ENCODE data around the gene MC1R. TPM values are rescaled to one million over a fixed set of nuclear protein-coding genes. Genes with fewer than 3 reads are reported as not detected.
"Not testable (repeated sequence)": the region's sequence is repeated elsewhere in the genome, so short reads cannot be mapped to it uniquely, and the experiment has no call there.

Gene MC1R
- total and polyA plus RNA-seq, 2 donors from 2014 or later, result 2.1 to 13.5 TPM

DNA sequence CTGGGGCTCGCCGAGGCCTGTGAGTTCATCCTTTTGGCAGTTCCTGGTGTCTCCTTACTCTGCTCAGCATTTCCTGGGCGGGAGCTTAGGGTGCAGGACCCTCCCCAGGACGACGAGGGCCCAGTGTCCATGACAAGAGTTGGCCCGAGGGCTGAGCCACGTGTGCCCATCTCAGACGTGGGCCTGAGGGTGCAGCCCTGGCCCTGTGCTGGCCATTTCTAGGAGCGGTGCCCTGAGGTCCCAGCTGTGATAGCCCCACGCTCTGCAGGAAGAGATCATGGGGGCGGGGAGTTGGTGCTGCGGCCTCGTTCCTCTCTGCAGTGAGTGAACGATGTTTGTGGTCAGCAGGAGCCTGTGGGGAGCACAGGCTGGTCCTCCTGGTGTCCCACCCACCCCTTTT lies 6.0 kb upstream of the MC1R start:
- intact Hi-C loops (cut with DNase I), result no loop called here
- Histone ChIP-seq H3K27me3 (ENCODE audit: control insufficient read depth, insufficient read depth, low read length) (no peaks in the 10 kb centered on the region), H3K9ac (ENCODE audit: low read length in 3 of 3) (no peak overlapping the region), H3K36me3 (ENCODE audit: control insufficient read depth in 2 of 3, insufficient read depth in 3 of 3, low read length in 3 of 3) (peaks cover 0 to 14% (median 4%) of the 10 kb centered on the region in 3 donors), H3K4me3 (ENCODE audit: low read length in 3 of 3) (no peak overlapping the region), H3K27ac (ENCODE audit: low read depth in 2 of 2, low read length in 2 of 2) (no peak overlapping the region), H3K4me1 (ENCODE audit: control insufficient read depth in 2 of 3, insufficient read depth in 2 of 3, low read depth in 1 of 3, low read length in 3 of 3) (no peaks in the 10 kb centered on the region), H3K9me3 (ENCODE audit: control insufficient read depth in 2 of 3, insufficient read depth in 1 of 3, low read length in 3 of 3) (no peaks in the 10 kb centered on the region)
- FAIRE-seq (no peak), DNase-seq (no peak)
- TF ChIP-seq, protein P1, sequence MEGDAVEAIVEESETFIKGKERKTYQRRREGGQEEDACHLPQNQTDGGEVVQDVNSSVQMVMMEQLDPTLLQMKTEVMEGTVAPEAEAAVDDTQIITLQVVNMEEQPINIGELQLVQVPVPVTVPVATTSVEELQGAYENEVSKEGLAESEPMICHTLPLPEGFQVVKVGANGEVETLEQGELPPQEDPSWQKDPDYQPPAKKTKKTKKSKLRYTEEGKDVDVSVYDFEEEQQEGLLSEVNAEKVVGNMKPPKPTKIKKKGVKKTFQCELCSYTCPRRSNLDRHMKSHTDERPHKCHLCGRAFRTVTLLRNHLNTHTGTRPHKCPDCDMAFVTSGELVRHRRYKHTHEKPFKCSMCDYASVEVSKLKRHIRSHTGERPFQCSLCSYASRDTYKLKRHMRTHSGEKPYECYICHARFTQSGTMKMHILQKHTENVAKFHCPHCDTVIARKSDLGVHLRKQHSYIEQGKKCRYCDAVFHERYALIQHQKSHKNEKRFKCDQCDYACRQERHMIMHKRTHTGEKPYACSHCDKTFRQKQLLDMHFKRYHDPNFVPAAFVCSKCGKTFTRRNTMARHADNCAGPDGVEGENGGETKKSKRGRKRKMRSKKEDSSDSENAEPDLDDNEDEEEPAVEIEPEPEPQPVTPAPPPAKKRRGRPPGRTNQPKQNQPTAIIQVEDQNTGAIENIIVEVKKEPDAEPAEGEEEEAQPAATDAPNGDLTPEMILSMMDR (IDR thresholded peaks at IDR 0.05; ENCODE audit: borderline replicate concordance, extremely low read depth, insufficient read depth), result no peak

GRCh38 chr16:89913408-89914387 lies 5.0 kb upstream of the MC1R start:
- FAIRE-seq, result no peak
- Histone ChIP-seq H3K9me3 (ENCODE audit: control insufficient read depth in 2 of 3, insufficient read depth in 1 of 3, low read length in 3 of 3) (no peaks in the 10 kb centered on the region), H3K9ac (ENCODE audit: low read length in 3 of 3) (no peak overlapping the region), H3K4me1 (ENCODE audit: control insufficient read depth in 2 of 3, insufficient read depth in 2 of 3, low read depth in 1 of 3, low read length in 3 of 3) (peaks cover 0 to 6% (median 0%) of the 10 kb centered on the region in 3 donors), H3K27ac (ENCODE audit: low read depth in 2 of 2, low read length in 2 of 2) (no peak overlapping the region), H3K36me3 (ENCODE audit: control insufficient read depth in 2 of 3, insufficient read depth in 3 of 3, low read length in 3 of 3) (peaks cover 0 to 14% (median 4%) of the 10 kb centered on the region in 3 donors), H3K27me3 (ENCODE audit: control insufficient read depth, insufficient read depth, low read length) (no peaks in the 10 kb centered on the region), H3K4me3 (ENCODE audit: low read length in 3 of 3) (no peak overlapping the region)
- peak in 1 of 5 donors; percentile 69 for DNase-seq
- intact Hi-C loops (cut with DNase I), result no loop called here
- TF ChIP-seq, protein P1 (IDR thresholded peaks at IDR 0.05; ENCODE audit: borderline replicate concordance, extremely low read depth, insufficient read depth), result no peak

DNA sequence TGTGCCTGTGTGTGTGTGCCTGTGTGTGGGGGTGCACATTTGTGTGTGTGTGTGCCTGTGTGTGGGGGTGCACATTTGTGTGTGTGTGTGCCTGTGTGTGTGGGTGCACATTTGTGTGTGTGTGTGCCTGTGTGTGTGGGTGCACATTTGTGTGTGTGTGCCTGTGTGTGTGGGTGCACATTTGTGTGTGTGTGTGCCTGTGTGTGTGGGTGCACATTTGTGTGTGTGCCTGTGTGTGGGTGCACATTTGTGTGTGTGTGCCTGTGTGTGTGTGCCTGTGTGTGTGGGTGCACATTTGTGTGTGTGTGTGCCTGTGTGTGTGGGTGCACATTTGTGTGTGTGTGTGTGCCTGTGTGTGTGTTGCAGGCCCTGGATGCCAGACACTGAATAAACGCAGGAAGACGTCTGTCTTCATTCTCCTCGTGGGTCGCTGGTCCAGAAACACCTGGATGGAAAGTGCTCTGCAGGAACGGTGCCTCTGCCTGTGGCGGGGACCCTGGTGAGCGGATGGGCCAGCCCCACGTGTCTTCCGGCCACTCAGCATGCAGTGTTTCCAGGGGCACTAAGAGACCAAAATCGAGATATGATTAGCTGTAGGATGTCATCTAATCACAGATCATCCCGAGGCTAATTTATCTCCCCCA lies 3.9 kb upstream of the MC1R start:
- intact Hi-C loops (cut with DNase I); FAIRE-seq; H3K4me1 ChIP-seq (ENCODE audit: control insufficient read depth in 2 of 3, insufficient read depth in 2 of 3, low read depth in 1 of 3, low read length in 3 of 3); H3K27me3 ChIP-seq (ENCODE audit: control insufficient read depth, insufficient read depth, low read length); H3K9ac ChIP-seq (ENCODE audit: low read length in 3 of 3); H3K36me3 ChIP-seq (ENCODE audit: control insufficient read depth in 2 of 3, insufficient read depth in 3 of 3, low read length in 3 of 3); DNase-seq; H3K4me3 ChIP-seq (ENCODE audit: low read length in 3 of 3); H3K27ac ChIP-seq (ENCODE audit: low read depth in 2 of 2, low read length in 2 of 2); H3K9me3 ChIP-seq (ENCODE audit: control insufficient read depth in 2 of 3, insufficient read depth in 1 of 3, low read length in 3 of 3): not testable (repeated sequence)
